HT-29 (cell line): Measurements from ENCODE around the gene KRTAP12-4. TPM values are rescaled to one million over a fixed set of nuclear protein-coding genes. Genes with fewer than 3 reads are reported as not detected.
"Not testable (repeated sequence)": the region's sequence is repeated elsewhere in the genome, so short reads cannot be mapped to it uniquely, and the experiment has no call there.

Experiments used
- DNase-seq: peaks from one replicate; pipeline ENCODE4 v3.0.0-alpha.2; 2015; ENCODE audit warnings: low spot score
- total RNA-seq: library from RNA; depleted of rRNA; stranded (reverse); fragments of >200 nt; shearing (Covaris generic); gene quantifications from 2 replicates; pipeline ENCODE4 v1.2.3, GENCODE V29; 2014; rRNA removed

Gene KRTAP12-4
- not detected in 2 replicates for total RNA-seq

- no peak for DNase-seq
These were observed at the start of gene KRTAP12-4 for GRCh38 chr21:44654576-44655175. Gene KRTAP12-4 (minus strand): TSS chr21:44654659. CDS start chr21:44654614, 45 bp downstream.

- no peak for DNase-seq
These were observed 49.5 kb upstream of the KRTAP12-4 start for GRCh38 chr21:44703731-44704635.

GRCh38 chr21:44702973-44703730, 48.7 kb upstream of the KRTAP12-4 start:
- no peak for DNase-seq

- no peak for DNase-seq
These were observed 47.9 kb upstream of the KRTAP12-4 start for GRCh38 chr21:44702111-44702972.

DNA sequence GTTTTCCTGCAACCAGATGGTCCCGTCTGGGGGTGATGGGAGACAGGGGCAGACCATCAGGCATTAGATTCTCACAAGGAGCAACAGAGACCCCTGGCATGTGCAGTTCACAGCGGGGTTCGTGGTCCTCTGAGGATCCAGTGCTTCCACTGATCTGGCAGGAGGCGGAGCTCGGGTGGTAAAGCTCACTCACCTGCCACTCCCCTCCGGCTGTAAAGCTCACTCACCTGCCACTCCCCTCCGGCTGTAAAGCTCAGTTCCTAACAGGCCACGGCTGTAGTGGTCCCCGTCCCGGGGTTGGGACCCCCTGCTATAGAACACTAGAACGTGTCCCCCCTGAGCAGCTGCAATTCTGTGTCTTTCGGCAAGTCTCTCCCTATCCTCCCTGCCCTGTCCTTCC, 47.1 kb upstream of the KRTAP12-4 start:
- DNase-seq = no peak

DNA sequence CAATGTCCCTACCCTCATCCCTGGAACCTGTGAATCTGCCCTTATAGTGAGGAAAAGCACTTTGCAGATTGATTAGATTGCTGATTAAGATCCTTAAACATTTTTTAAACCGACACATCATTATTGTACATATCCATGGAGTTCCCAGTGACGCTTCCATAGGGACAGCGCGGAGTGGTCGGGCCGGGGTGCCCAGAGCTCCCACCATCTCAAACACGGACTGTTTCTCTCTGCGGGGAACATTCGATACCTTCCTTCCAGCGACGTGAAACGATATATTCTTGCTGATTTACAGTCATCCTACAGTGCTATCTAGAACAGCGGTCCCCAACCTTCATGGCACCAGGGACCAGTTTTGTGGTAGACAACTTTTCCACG, 46.6 kb upstream of the KRTAP12-4 start:
- DNase-seq = no peak

- DNase-seq = no peak
These were observed 45.9 kb upstream of the KRTAP12-4 start for GRCh38 chr21:44700101-44701022.

DNA sequence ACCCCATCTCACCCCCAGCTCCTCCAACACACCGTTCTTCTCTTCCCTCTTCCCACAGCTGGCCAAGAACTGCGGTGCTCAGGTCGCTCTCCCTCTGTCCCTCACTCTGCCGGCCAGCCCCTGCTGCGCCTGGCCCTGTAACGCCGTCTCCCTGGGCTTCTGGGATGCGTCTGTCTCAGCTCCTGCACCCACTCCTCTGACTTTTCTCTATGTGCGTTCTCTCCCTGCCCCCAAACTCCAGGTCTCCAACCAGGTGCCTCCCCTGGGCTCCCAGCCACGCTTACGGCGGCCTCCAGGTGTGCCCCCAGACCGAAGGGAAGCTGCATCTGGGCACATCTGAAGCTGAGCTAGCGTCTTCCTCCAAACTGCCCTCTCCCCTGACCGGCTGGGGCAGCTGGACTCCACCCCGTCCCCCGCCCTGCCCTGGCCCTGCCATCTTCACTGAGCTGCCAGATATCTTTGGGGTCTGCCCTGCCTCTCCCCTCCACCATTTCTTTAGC, 45.1 kb upstream of the KRTAP12-4 start:
- DNase-seq = no peak

DNA sequence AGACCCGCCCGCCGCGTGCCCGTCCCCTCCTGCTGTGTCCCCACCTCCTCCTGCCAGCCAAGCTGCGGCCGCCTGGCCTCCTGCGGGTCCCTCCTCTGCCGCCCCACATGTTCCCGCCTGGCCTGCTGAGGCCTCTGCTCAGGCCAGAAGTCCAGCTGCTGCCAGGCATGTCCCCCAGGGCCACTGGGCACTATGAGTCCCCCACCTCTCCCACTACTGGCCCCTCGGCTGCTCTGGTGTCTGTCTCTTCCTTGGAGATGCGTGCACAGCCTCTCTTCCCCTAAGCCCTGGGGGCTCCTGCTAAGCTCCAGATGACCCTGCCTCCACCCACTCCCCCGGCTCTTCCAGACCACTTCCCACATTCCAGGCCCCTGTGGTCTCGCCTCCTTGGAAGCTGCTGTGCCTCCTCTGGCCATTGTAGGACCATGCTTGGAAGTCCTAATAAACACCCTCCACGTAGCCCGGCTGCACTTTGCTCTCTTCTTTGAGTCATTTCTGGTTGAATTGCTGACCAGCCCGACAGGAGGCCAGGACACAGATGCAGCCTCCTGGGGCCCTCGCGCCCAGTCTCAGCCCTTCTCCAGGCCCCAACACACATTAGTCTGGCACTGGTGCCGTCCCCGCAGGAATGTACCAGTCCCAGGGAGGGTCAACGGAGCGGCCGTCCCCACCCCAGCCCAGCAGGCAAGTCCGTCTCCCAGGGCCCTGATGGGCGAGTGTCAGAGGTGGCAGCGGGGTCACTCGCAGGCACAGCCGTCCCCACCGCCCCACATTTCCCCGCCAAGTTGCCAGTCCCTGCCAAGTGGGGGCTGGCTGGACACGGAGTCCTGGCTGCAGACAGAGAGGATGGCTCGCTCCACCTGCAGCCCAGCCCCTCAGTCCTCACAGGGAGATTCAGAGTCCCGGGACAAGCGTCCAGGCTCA, 43.6 kb upstream of the KRTAP12-4 start:
- DNase-seq = no peak

GRCh38 chr21:44697172-44697810, 42.8 kb upstream of the KRTAP12-4 start, which contains the start of gene KRTAP10-12:
Gene KRTAP10-12 (plus strand): TSS chr21:44697172. CDS start chr21:44697202, 30 bp downstream.
- DNase-seq = not testable (repeated sequence)

DNA sequence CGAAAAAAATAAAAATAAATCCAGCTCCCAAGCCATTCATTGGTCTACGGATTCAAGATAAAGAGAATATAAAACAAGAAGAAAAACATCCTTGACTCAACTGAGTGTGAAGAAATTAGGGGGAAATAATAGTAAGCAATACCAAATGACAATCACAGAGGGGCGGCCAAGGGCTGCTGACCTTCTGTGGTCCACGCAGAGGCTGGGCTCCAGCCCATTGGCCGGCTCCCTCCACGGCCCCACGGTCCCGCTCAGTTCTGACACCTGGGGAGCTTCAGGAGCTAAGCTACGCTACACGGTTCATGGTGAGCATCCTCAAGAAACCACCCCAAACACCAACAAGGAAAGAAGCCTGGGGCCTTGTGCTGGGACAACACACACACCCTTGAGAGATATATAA, 42.1 kb upstream of the KRTAP12-4 start:
- DNase-seq = no peak

- DNase-seq = no peak
These were observed 41.2 kb upstream of the KRTAP12-4 start for GRCh38 chr21:44695641-44696040.

GRCh38 chr21:44695184-44695583, 40.7 kb upstream of the KRTAP12-4 start:
- DNase-seq = no peak

GRCh38 chr21:44694776-44695175, 40.3 kb upstream of the KRTAP12-4 start:
- DNase-seq = no peak

DNA sequence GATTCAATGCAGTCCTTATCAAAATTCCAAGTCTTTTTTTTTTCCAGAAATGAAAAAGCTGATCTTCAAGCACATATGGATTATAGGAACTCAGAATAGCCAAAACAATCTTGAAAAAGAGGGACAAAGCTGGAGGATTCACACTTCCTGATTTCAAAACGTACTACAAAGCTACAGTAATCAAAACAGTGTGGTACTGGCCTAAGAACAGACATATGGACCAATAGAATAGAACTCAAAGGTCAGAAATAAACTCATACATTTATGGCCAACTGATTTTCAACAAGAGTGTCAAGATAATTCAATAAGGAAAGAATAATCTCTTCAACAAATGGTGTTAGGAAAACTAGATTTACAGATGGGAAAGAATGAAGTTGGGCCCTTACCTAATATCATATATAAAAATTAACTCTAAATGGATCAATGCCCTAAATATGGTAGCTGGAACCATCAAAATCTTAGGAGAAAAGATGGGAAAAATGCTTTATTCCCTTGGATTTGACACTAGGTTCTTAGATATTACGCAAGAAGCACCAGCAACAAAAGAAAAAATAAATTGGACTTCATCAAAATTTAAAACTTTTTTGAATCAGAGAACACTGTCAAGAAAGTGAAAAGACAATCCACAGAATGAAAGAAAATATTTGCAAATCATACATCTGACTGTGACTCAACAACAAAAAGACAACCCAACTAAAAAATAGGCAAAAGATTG, 38.5 kb upstream of the KRTAP12-4 start:
- no peak for DNase-seq

GRCh38 chr21:44691686-44692085, 37.2 kb upstream of the KRTAP12-4 start:
- no peak for DNase-seq

DNA sequence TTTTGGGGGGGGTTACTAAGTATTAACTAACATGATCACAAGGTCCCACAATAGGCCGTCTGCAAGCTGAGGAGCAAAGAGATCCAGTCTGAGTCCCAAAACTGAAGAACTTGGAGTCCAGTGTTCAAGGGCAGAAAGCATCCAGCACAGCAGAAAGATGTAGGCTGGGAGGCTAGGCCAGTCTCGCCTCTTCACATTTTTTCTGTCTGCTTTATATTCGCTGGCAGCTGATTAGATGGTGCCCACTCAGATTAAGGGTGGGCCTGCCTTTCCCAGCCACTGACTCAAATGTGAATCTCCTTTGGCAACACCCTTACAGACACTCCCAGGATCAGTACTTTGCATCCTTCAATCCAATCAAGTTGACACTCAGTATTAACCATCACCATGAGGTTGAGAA, 35.3 kb upstream of the KRTAP12-4 start:
- DNase-seq = not testable (repeated sequence)

- DNase-seq = no peak
These were observed 33.2 kb upstream of the KRTAP12-4 start for GRCh38 chr21:44687671-44688070.
